HG02981 (cell line): ENCODE results near the gene VMO1.

Experiments used
- ATAC-seq: cut with Tn5 transposase; IDR thresholded peaks from one replicate; pipeline ENCODE4 v1.9.1; 2021; ENCODE audit warnings: mild to moderate bottlenecking, moderate library complexity; ENCODE audit not compliant: unreplicated experiment

Gene VMO1

DNA sequence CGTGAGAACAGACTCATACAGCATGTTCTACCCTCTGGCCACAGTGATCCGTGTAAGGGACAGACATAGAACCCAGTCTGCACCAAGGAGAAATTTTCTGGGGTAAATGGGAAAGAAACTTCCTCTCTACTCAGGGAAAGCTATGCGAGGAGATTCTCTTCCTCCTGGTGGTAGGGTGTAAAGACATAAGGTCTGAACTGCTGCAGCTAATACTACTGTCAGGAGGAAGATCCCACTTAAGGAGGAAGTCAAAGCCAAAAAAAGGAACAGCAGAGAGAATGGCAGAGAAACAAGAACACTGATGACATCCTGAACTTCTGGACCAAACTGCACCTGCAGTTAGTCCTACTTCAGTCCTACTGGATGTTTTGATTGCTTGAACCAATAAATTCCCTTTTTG is 21.6 kb downstream of the VMO1 start:
- ATAC-seq: no peak

DNA sequence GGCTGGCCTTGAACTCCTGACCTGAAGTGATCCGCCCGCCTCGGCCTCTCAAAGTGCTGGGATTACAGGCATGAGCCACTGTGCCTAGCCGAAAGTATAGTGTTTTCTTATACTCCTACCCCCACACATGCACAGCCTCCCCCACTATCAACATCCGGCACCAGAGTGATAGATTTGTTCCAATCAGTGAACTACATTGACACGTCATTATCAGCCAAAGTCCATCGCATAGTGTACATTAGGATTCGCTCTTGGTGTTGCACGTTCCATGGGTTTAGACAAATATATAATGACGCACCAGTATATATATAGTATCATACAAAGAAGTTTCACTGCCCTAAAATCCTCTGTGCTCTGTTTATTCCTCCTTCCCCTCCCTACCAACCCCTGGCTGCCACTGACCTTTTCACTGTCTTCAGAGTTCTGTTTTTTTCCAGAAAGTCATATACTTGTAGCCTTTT is 26.4 kb downstream of the VMO1 start:
- ATAC-seq: no peak

DNA sequence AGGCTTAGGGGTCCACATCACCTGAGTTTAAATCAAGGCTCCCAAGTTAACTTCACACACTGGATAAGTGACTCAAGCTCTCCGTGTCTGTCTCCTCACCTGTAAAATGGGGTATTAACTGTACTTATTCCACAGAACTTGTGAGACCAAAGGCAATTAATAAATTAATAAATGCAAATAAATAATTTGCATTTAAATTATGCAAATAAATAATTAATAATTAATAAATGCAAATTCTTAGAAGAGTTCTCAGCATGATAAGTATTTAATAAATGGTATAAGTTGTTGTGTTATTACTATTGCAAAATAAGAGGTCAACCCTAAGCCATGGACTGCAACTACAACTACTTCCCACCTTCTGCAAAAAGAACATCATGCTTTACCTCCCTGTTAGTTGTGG is 32.8 kb downstream of the VMO1 start:
- no peak for ATAC-seq

DNA sequence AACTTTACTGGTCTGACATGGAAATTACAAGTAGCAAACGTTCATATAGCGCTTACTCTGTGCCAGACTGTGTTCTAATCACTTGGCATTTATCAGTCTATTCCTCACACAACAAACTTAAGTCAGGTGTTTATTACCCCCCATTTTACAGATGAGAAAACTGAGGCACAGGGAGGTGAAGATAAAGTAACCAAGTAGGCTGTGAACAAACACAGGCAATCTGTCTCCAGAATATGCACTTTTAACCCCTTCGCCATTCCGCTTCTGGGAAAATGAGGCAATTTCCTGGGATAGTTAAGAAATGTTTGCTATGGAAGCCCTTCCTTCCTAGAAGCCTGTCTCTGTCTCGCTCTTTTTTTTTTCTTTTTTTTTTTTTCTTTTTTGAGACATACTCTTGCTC is 34.2 kb downstream of the VMO1 start:
- no peak for ATAC-seq

DNA sequence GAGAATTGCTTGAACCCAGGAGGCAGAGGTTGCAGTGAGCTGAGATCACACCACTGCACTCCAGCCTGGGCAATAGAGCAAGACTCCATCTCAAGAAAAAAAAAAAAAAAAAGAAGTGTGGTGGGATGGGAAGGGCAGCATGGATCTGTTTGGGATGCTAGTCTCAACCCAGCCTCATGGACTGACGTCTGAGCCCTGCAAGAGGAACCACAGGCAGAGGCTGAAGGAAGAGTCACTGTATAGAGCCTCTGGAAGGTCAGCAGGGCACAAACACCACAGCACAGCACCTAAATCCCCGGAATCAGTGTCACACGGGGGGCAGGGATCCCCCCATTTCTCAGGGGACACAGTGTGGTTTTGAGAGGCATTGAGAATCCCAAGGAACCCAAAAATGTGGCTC is 35.6 kb downstream of the VMO1 start:
- ATAC-seq: no peak

DNA sequence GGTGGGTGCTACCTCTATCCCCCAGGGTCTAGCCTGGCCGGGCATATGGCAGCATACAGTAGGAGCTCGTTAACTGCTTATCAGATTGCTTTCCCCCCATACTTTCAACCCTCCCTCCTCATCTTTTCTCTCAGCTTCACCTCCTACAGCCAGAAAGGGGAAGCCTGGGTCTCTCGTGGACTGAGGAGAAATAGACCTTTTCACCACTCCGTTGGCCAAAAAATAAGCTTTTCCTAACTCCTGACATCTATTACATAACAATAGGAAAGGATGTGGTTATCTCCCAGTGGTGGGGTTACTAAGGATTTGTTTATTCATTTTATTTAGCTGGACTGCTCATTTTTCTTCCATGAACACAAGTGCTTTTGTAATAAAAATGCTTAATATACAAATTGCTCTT is 37.5 kb downstream of the VMO1 start:
- no peak for ATAC-seq

DNA sequence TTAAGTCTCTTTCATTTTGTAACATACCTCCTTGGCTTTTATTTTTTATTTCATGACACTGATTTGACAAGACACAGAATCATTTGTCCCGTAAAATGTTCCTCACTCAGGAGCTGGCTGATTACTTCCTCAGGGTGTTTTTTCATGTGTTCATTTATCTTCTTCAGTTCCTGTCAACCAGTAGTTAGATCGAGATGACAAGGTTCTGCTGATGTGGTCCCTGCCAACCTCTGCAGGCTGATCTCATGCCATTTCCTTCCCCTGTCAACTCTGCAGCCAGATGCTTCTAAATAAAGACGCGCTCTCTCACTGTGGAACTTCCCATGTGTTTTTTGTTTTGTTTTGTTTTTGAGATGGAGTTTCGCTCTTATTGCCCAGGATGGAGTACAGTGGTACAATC is 38.3 kb downstream of the VMO1 start:
- ATAC-seq: no peak

GRCh38 chr17:4744999-4745969 is 40.9 kb downstream of the VMO1 start:
- ATAC-seq: no peak

- no peak for ATAC-seq
Observed at GRCh38 chr17:4743898-4744297, 42.3 kb downstream of the VMO1 start.

GRCh38 chr17:4743216-4743615 is 42.9 kb downstream of the VMO1 start:
- ATAC-seq: no peak

DNA sequence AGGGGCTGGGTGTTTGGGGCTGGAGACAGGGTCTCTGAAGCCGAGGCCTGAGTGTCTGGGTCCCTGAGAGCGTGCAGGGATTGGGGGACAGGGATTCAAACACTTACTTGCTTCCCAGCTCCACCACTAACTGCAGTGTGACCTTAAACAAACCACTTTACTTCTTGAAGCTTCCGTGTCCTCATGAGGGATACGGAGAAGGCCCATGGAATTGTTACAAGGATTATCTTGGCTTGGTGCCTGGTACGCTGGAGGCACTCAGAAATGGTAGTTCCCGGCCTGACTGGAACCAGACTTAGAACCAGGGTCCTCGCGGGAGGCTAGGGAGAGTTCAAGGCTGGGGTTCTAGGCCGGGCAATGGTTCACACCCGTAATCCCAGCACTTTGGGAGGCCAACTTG is 43.5 kb downstream of the VMO1 start:
- ATAC-seq: no peak

GRCh38 chr17:4742133-4742532 is 44.0 kb downstream of the VMO1 start:
- ATAC-seq: no peak

GRCh38 chr17:4741544-4741943 is 44.6 kb downstream of the VMO1 start:
- ATAC-seq: no peak

- ATAC-seq: no peak
Observed at GRCh38 chr17:4740584-4740983, 45.6 kb downstream of the VMO1 start.

DNA sequence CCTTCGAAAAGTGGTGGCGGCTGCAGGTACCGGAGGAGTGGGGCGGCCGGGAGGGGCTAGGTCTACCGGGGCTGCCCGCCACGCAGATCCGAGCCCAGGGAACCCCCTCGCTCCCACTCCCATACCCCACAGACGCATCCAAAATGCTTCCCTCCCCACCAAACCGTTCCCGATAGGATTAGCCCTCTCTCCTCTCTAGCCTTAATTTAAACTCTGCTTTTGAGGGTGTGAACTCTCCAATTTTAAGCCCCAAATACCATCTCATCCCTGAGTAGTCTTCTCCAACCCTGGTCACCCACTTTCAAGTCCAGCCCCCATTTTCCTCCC is 46.2 kb downstream of the VMO1 start:
- no peak for ATAC-seq

- no peak for ATAC-seq
Observed at GRCh38 chr17:4739122-4740024, 46.8 kb downstream of the VMO1 start, which contains the start of the genes CXCL16 and ZMYND15. Gene CXCL16 (minus strand): TSS chr17:4739928. CDS start chr17:4739339, 589 bp downstream. Gene ZMYND15 (plus strand): TSS chr17:4739833. CDS start chr17:4740549, 716 bp downstream.

- ATAC-seq: no peak
Observed at GRCh38 chr17:4738136-4739121, 47.7 kb downstream of the VMO1 start.

DNA sequence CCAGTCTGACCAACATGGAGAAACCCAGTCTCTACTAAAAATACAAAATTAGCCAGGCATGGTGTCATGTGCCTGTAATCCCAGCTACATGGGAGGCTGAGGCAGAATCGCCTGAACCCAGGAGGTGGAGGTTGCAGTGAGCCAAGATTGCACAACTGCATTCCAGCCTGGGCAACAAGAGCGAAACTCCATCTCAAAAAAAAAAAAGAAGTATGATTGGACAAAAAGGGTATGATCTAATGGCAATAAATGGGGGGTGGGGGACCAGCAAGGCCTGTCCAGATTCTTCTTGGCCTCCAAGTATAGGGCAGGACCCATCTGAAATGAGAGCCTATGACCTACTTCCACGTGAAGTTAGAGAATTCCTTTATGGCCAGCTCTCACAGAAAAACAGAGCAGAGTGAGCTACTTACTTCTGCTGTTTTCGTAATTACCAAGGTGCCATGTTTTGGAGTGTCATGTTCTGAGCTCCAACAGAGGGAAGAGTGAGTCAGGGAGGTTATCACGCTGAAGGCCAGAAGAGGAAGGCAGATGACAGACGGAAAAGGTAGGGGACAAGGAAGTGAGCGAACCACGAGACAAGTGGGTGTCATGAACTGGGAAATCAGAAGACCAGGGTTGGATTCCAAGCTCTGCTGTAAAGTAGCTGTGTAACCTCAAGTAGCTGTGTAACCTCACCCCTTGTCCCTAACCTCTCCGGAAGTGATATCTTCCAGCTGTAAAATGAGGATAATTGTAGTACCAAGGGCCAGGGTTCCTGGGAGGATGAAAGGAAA is 50.1 kb downstream of the VMO1 start:
- ATAC-seq: no peak
